ENCODE data around the gene MAEA. TPM values are rescaled to one million over a fixed set of nuclear protein-coding genes. Genes with fewer than 3 reads are reported as not detected.

The MAEA gene
- total RNA-seq, 1 donor: 70.6 TPM

- TF ChIP-seq, protein P1, sequence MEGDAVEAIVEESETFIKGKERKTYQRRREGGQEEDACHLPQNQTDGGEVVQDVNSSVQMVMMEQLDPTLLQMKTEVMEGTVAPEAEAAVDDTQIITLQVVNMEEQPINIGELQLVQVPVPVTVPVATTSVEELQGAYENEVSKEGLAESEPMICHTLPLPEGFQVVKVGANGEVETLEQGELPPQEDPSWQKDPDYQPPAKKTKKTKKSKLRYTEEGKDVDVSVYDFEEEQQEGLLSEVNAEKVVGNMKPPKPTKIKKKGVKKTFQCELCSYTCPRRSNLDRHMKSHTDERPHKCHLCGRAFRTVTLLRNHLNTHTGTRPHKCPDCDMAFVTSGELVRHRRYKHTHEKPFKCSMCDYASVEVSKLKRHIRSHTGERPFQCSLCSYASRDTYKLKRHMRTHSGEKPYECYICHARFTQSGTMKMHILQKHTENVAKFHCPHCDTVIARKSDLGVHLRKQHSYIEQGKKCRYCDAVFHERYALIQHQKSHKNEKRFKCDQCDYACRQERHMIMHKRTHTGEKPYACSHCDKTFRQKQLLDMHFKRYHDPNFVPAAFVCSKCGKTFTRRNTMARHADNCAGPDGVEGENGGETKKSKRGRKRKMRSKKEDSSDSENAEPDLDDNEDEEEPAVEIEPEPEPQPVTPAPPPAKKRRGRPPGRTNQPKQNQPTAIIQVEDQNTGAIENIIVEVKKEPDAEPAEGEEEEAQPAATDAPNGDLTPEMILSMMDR (IDR thresholded peaks at IDR 0.05; ENCODE audit: extremely low read depth, low read depth, low read length): no peak
- no peak overlapping the region for H3K27ac ChIP-seq (ENCODE audit: low read depth, low read length)
- H2AFZ ChIP-seq (ENCODE audit: low read length): no peak overlapping the region
- no peaks in the 10 kb centered on the region for H3K27me3 ChIP-seq (ENCODE audit: insufficient read depth, low read length)
- H3K36me3 ChIP-seq (ENCODE audit: insufficient read depth, low read length): peaks cover 28% of the 10 kb centered on the region
- H3K4me1 ChIP-seq (ENCODE audit: insufficient read depth, low read length): peaks cover 12% of the 10 kb centered on the region
- peaks cover 69% of the 10 kb centered on the region for H4K20me1 ChIP-seq (ENCODE audit: insufficient read depth, low read length)
- no peaks in the 10 kb centered on the region for H3K9me3 ChIP-seq (ENCODE audit: low read depth, low read length)
- DNase-seq (ENCODE audit: insufficient read length, low spot score, missing footprints): peak; percentile 64
- peaks cover 95% of the 10 kb centered on the region for H3K79me2 ChIP-seq (ENCODE audit: insufficient read depth, low read length)
- H3K4me3 ChIP-seq (ENCODE audit: insufficient read depth, low read length): no peak overlapping the region
- H3K4me2 ChIP-seq (ENCODE audit: insufficient read depth, low read length): no peak overlapping the region
These were observed 8.0 kb downstream of the MAEA start for GRCh38 chr4:1297456-1298325.

- H3K9me3 ChIP-seq (ENCODE audit: low read depth, low read length): no peaks in the 10 kb centered on the region
- no peak overlapping the region for H2AFZ ChIP-seq (ENCODE audit: low read length)
- H3K4me3 ChIP-seq (ENCODE audit: insufficient read depth, low read length): no peak overlapping the region
- H3K4me1 ChIP-seq (ENCODE audit: insufficient read depth, low read length): peaks cover 11% of the 10 kb centered on the region
- H3K79me2 ChIP-seq (ENCODE audit: insufficient read depth, low read length): peaks cover 95% of the 10 kb centered on the region
- H3K4me2 ChIP-seq (ENCODE audit: insufficient read depth, low read length): no peak overlapping the region
- no peaks in the 10 kb centered on the region for H3K27me3 ChIP-seq (ENCODE audit: insufficient read depth, low read length)
- no peak overlapping the region for H3K27ac ChIP-seq (ENCODE audit: low read depth, low read length)
- peak; percentile 32 for DNase-seq (ENCODE audit: insufficient read length, low spot score, missing footprints)
- peaks cover 71% of the 10 kb centered on the region for H4K20me1 ChIP-seq (ENCODE audit: insufficient read depth, low read length)
- H3K36me3 ChIP-seq (ENCODE audit: insufficient read depth, low read length): peaks cover 28% of the 10 kb centered on the region
- TF ChIP-seq, protein P1 (IDR thresholded peaks at IDR 0.05; ENCODE audit: extremely low read depth, low read depth, low read length): no peak
These were observed 8.8 kb downstream of the MAEA start for GRCh38 chr4:1298461-1298860.

- no peak overlapping the region for H3K4me2 ChIP-seq (ENCODE audit: insufficient read depth, low read length)
- H3K27me3 ChIP-seq (ENCODE audit: insufficient read depth, low read length): no peaks in the 10 kb centered on the region
- TF ChIP-seq, protein P1 (IDR thresholded peaks at IDR 0.05; ENCODE audit: extremely low read depth, low read depth, low read length): no peak
- H3K4me3 ChIP-seq (ENCODE audit: insufficient read depth, low read length): no peak overlapping the region
- peaks cover 25% of the 10 kb centered on the region for H3K36me3 ChIP-seq (ENCODE audit: insufficient read depth, low read length)
- no peak overlapping the region for H2AFZ ChIP-seq (ENCODE audit: low read length)
- peaks cover 62% of the 10 kb centered on the region for H4K20me1 ChIP-seq (ENCODE audit: insufficient read depth, low read length)
- H3K79me2 ChIP-seq (ENCODE audit: insufficient read depth, low read length): peaks cover 94% of the 10 kb centered on the region
- peak; percentile 78 for DNase-seq (ENCODE audit: insufficient read length, low spot score, missing footprints)
- peaks cover 2% of the 10 kb centered on the region for H3K4me1 ChIP-seq (ENCODE audit: insufficient read depth, low read length)
- no peak overlapping the region for H3K27ac ChIP-seq (ENCODE audit: low read depth, low read length)
- H3K9me3 ChIP-seq (ENCODE audit: low read depth, low read length): no peaks in the 10 kb centered on the region
These were observed 9.7 kb downstream of the MAEA start for GRCh38 chr4:1299301-1299860.
